Fibroblast of lung (primary cell): ENCODE data around the gene GPX8.

ENCODE experiments used
- EZH2 ChIP-seq: IDR thresholded peaks from 2 replicates; pipeline ENCODE4 v1.5.1; 2012; ENCODE audit warnings: low read length, control low read depth, mild to moderate bottlenecking; ENCODE audit errors: missing control alignments
- TF ChIP-seq, protein P1 (sequence below), 2 donors: IDR thresholded peaks in 1 of 2; conservative IDR thresholded peaks in 1 of 2; 1 replicate in 1 of 2; 2 replicates in 1 of 2; pipeline ENCODE4 v1.5.1; 2011 to 2012; ENCODE audit warnings: low read length in 2 of 2, control low read depth in 1 of 2, inconsistent platforms in 1 of 2, low read depth in 1 of 2, mild to moderate bottlenecking in 1 of 2

DNA sequence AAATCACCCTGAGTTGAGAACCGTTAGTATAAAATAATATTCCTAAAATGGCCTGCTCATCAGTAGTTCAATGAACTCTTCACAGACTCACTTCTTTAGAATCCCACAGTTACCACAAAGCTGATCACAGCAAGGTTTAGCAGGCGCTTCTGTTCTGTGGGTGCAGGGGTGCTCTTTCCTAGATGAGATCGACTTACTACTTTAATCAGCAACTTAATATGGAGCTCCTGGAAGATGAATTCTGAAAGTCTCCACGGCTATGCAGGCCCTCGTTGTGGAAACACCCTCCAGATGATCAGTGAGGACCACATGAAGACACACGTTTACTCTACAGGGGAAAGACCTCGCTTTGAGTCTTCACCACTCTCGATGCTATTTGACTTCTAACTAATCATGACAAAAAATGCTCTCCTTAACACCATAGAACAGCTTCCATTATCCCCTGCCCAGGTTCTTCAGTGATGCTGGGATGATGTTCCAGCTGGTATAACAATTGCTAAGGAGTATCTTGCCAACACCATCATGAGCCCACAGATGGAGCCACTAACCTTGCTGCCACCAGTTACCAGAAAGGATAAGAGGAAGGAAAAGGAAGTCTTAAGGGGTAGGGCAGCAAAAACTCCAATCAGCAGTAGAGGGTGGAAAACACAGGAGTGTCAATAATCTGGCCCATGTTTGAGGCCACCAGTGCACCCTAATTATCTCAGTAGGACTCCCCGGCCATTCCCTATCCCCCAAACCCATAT lies 17.9 kb upstream of the GPX8 start:
- TF ChIP-seq, protein P1, sequence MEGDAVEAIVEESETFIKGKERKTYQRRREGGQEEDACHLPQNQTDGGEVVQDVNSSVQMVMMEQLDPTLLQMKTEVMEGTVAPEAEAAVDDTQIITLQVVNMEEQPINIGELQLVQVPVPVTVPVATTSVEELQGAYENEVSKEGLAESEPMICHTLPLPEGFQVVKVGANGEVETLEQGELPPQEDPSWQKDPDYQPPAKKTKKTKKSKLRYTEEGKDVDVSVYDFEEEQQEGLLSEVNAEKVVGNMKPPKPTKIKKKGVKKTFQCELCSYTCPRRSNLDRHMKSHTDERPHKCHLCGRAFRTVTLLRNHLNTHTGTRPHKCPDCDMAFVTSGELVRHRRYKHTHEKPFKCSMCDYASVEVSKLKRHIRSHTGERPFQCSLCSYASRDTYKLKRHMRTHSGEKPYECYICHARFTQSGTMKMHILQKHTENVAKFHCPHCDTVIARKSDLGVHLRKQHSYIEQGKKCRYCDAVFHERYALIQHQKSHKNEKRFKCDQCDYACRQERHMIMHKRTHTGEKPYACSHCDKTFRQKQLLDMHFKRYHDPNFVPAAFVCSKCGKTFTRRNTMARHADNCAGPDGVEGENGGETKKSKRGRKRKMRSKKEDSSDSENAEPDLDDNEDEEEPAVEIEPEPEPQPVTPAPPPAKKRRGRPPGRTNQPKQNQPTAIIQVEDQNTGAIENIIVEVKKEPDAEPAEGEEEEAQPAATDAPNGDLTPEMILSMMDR (conservative IDR thresholded peaks at IDR 0.05 in 1 of 2, IDR thresholded peaks at IDR 0.05 in 1 of 2; ENCODE audit: low read depth in 1 of 2, low read length in 2 of 2): no peak
- TF ChIP-seq EZH2: no peak
